HepG2 (cell line): ENCODE results near the gene IFI35. TPM values are rescaled to one million over a fixed set of nuclear protein-coding genes. Genes with fewer than 3 reads are reported as not detected.

Source experiments
- AKAP8 ChIP-seq: sonication (generic); formaldehyde crosslinking; IDR thresholded peaks from 2 replicates; pipeline ENCODE4 v1.5.1; 2020; ENCODE audit warnings: mild to moderate bottlenecking, missing genetic modification reagents
- CC2D1A ChIP-seq: sonication (generic); formaldehyde crosslinking; IDR thresholded peaks from 2 replicates; pipeline ENCODE4 v1.8.1; 2023; ENCODE audit warnings: mild to moderate bottlenecking, missing genetic modification reagents
- CHCHD3 ChIP-seq: sonication (generic); formaldehyde crosslinking; IDR thresholded peaks from 2 replicates; pipeline ENCODE4 v1.8.0; 2022; ENCODE audit warnings: mild to moderate bottlenecking, missing genetic modification reagents, moderate library complexity
- HNRNPL ChIP-seq: fragments of 200-400 bp; formaldehyde crosslinking; IDR thresholded peaks from 2 replicates; pipeline ENCODE4 v1.6.1; 2017; ENCODE audit warnings: mild to moderate bottlenecking, low read depth, low read length
- HOXA9 ChIP-seq: sonication (generic); formaldehyde crosslinking; IDR thresholded peaks from 2 replicates; pipeline ENCODE4 v1.8.1; 2022; ENCODE audit warnings: missing genetic modification reagents, mild to moderate bottlenecking, moderate library complexity, borderline replicate concordance
- KLF16 ChIP-seq, 2 experiments: sonication (generic) in 1 of 2; formaldehyde crosslinking in 1 of 2; IDR thresholded peaks; 2 replicates each; pipeline versions ENCODE4 v1.6.1 to v1.8.0; 2016 to 2023; ENCODE audit warnings: missing genetic modification reagents in 2 of 2, missing compliant biosample characterization in 1 of 2
- MXI1 ChIP-seq: IDR thresholded peaks from 3 replicates; pipeline ENCODE4 v1.6.1; 2012; ENCODE audit warnings: low read depth, low read length, inconsistent platforms, borderline replicate concordance
- SCMH1 ChIP-seq: sonication (generic); formaldehyde crosslinking; IDR thresholded peaks from 2 replicates; pipeline ENCODE4 v1.9.0; 2021; ENCODE audit warnings: missing genetic modification reagents, mild to moderate bottlenecking, borderline replicate concordance
- SKI ChIP-seq: fragments of 450-650 bp; IDR thresholded peaks from one replicate; pipeline ENCODE4 v1.6.1; 2018; ENCODE audit warnings: mild to moderate bottlenecking; ENCODE audit not compliant: partially characterized antibody
- SPEN ChIP-seq: sonication (generic); formaldehyde crosslinking; IDR thresholded peaks from 2 replicates; pipeline ENCODE4 v1.5.1; 2020; ENCODE audit warnings: low read depth, mild to moderate bottlenecking, missing genetic modification reagents
- XBP1 ChIP-seq: sonication (generic); formaldehyde crosslinking; IDR thresholded peaks from 2 replicates; pipeline ENCODE4 v1.5.0; 2020; ENCODE audit warnings: missing genetic modification reagents
- ZBTB20 ChIP-seq: sonication (generic); formaldehyde crosslinking; IDR thresholded peaks from 2 replicates; pipeline ENCODE4 v1.8.1; 2023; ENCODE audit warnings: missing genetic modification reagents, low read depth, mild to moderate bottlenecking, borderline replicate concordance
- ZIK1 ChIP-seq: sonication (generic); formaldehyde crosslinking; IDR thresholded peaks from 2 replicates; pipeline ENCODE4 v1.5.0; 2020; ENCODE audit warnings: mild to moderate bottlenecking, low read depth, missing genetic modification reagents, borderline replicate concordance
- ZNF432 ChIP-seq: sonication (generic); formaldehyde crosslinking; IDR thresholded peaks from 2 replicates; pipeline ENCODE4 v1.5.0; 2020; ENCODE audit warnings: missing genetic modification reagents, mild to moderate bottlenecking, borderline replicate concordance
- ZNF543 ChIP-seq: sonication (generic); formaldehyde crosslinking; IDR thresholded peaks from 2 replicates; pipeline ENCODE4 v1.4.0; 2020; ENCODE audit warnings: mild to moderate bottlenecking, missing genetic modification reagents
- ZNF605 ChIP-seq: sonication (generic); formaldehyde crosslinking; IDR thresholded peaks from 2 replicates; pipeline ENCODE4 v1.8.0; 2022; ENCODE audit warnings: mild to moderate bottlenecking, missing genetic modification reagents
- ZNF660 ChIP-seq: sonication (generic); formaldehyde crosslinking; IDR thresholded peaks from 2 replicates; pipeline ENCODE4 v1.5.1; 2020; ENCODE audit warnings: mild to moderate bottlenecking, low read depth, missing genetic modification reagents, borderline replicate concordance
- ZNF747 ChIP-seq: sonication (generic); formaldehyde crosslinking; IDR thresholded peaks from 2 replicates; pipeline ENCODE4 v1.8.1; 2023; ENCODE audit warnings: missing genetic modification reagents, mild to moderate bottlenecking, borderline replicate concordance
- ZNF75D ChIP-seq: sonication (generic); formaldehyde crosslinking; IDR thresholded peaks from 2 replicates; pipeline ENCODE4 v1.8.1; 2023; ENCODE audit warnings: missing genetic modification reagents, mild to moderate bottlenecking, borderline replicate concordance
- ZNF841 ChIP-seq: sonication (generic); formaldehyde crosslinking; IDR thresholded peaks from 2 replicates; pipeline ENCODE4 v1.8.1; 2023; ENCODE audit warnings: missing genetic modification reagents, borderline replicate concordance
- polyA plus RNA-seq, 8 experiments: library from polyadenylated mRNA; depleted of rRNA in 3 of 8; stranded (reverse) in 7 of 8; unstranded in 1 of 8; fragments of >200 nt; fragmentation: Illumina TruSeq in 4 of 8; extraction: Trizol in 4 of 8; gene quantifications; 2 replicates each; pipeline versions ENCODE4 v1.2.1 to v1.2.3, GENCODE V29; 2011 to 2016; ENCODE audit warnings: low read depth in 4 of 8, missing spikeins in 1 of 8, mixed read lengths in 1 of 8; ENCODE audit not compliant: insufficient read depth in 1 of 8
- total RNA-seq, 5 experiments: library from RNA; depleted of rRNA; stranded (reverse); fragments of >200 nt; fragmentation: Illumina TruSeq; extraction: Trizol; gene quantifications; 2 replicates each; pipeline ENCODE4 v1.2.3, GENCODE V29; 2016; ENCODE audit warnings: low read depth in 1 of 5
- TF ChIP-seq, protein P1 (sequence below): sonication (generic); formaldehyde crosslinking; conservative IDR thresholded peaks from 2 replicates; pipeline ENCODE4 v1.4.0; 2020; ENCODE audit warnings: missing genetic modification reagents
- TF ChIP-seq, protein P2 (sequence below): sonication (generic); formaldehyde crosslinking; IDR thresholded peaks from 2 replicates; pipeline ENCODE4 v1.4.0; 2020; ENCODE audit warnings: mild to moderate bottlenecking, missing genetic modification reagents
- TF ChIP-seq, protein P3 (sequence below): sonication (generic); formaldehyde crosslinking; IDR thresholded peaks from 2 replicates; pipeline ENCODE4 v1.5.1; 2020; ENCODE audit warnings: mild to moderate bottlenecking, missing genetic modification reagents
- TF ChIP-seq, protein P4 (sequence below): fragments of 450-650 bp; IDR thresholded peaks from 2 replicates; pipeline ENCODE4 v1.6.1; 2016

IFI35 gene
- total and polyA plus RNA-seq, 2 of the 13 experiments (the other 11 are each of a cell fraction or from before 2014, with no cell fraction given) = 28.9 to 38.1 TPM

DNA sequence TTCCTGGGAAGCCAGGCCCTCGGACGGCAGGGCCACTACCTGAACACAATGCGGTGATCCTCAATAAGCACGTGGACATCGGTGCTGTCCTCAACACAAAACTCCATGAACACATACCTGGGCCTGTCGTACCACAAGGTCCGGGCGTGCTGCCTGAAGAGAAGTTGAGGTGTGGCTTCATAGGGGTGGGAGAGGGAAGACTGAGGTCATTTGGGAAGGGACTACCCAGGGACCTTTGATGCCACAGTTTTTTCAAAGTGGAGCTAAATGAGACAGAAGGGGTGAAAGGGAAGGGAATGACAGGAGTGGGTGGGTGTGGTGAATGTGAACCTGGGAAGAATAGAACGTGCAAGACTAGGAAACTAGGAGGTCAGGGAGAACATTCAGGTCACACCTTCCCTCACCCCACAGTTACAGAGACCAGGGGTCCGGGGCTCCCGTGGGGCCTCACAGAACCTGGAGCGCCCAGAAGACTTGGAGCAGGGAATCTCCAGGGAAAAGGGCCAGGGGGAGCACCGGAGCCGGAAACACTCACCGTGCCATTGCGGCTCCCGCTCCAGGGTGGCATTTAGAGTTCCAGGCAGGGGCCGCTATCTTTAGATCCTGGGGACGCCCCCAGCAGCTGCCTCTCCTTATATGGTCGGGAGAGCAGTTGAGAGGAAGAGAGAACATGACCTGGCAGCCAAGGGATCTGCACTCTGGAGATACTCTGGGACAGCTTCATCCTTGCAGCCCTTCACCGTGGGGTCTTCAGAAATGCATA is 26.9 kb upstream of the IFI35 start, which contains the start of gene PTGES3L (continued):
- TF ChIP-seq ZNF432 (CRISPR knock-in tag) (no peak), ZNF841 (CRISPR knock-in tag) (no peak), CC2D1A (no peak), ZIK1 (CRISPR knock-in tag) (no peak), ZNF605 (CRISPR knock-in tag) (peak; percentile 64; the same call in 1 of the 2 replicates), ZNF660 (CRISPR knock-in tag) (no peak), KLF16 (CRISPR knock-in tag; IDR thresholded peaks at IDR 0.05) (no peak), XBP1 (no peak), ZNF747 (CRISPR knock-in tag) (no peak), ZBTB20 (CRISPR knock-in tag) (no peak), MXI1 (no peak), HNRNPL (no peak), HOXA9 (no peak), CHCHD3 (no peak), AKAP8 (CRISPR knock-in tag) (no peak), SCMH1 (CRISPR knock-in tag) (no peak), SPEN (peak; percentile 38), SKI (no peak), ZNF543 (CRISPR knock-in tag) (no peak), ZNF75D (CRISPR knock-in tag) (no peak)
- TF ChIP-seq, protein P1, sequence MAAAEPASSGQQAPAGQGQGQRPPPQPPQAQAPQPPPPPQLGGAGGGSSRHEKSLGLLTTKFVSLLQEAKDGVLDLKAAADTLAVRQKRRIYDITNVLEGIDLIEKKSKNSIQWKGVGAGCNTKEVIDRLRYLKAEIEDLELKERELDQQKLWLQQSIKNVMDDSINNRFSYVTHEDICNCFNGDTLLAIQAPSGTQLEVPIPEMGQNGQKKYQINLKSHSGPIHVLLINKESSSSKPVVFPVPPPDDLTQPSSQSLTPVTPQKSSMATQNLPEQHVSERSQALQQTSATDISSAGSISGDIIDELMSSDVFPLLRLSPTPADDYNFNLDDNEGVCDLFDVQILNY (CRISPR knock-in tag) = no peak
- TF ChIP-seq, protein P2, sequence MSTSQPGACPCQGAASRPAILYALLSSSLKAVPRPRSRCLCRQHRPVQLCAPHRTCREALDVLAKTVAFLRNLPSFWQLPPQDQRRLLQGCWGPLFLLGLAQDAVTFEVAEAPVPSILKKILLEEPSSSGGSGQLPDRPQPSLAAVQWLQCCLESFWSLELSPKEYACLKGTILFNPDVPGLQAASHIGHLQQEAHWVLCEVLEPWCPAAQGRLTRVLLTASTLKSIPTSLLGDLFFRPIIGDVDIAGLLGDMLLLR (CRISPR knock-in tag) = no peak; the same call in 1 of the 2 replicates
- TF ChIP-seq, protein P3, sequence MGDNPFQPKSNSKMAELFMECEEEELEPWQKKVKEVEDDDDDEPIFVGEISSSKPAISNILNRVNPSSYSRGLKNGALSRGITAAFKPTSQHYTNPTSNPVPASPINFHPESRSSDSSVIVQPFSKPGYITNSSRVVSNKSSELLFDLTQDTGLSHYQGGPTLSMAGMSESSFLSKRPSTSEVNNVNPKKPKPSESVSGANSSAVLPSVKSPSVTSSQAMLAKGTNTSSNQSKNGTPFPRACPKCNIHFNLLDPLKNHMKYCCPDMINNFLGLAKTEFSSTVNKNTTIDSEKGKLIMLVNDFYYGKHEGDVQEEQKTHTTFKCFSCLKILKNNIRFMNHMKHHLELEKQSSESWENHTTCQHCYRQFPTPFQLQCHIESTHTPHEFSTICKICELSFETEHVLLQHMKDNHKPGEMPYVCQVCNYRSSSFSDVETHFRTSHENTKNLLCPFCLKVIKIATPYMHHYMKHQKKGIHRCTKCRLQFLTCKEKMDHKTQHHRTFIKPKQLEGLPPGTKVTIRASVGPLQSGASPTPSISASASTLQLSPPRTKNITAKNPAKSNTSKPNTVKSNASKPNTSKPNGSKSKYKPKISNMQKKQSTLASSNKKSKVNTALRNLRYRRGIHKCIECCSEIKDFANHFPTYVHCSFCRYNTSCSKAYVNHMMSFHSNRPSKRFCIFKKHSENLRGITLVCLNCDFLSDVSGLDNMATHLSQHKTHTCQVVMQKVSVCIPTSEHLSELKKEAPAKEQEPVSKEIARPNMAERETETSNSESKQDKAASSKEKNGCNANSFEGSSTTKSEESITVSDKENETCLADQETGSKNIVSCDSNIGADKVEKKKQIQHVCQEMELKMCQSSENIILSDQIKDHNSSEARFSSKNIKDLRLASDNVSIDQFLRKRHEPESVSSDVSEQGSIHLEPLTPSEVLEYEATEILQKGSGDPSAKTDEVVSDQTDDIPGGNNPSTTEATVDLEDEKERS (CRISPR knock-in tag) = no peak
- TF ChIP-seq, protein P4, sequence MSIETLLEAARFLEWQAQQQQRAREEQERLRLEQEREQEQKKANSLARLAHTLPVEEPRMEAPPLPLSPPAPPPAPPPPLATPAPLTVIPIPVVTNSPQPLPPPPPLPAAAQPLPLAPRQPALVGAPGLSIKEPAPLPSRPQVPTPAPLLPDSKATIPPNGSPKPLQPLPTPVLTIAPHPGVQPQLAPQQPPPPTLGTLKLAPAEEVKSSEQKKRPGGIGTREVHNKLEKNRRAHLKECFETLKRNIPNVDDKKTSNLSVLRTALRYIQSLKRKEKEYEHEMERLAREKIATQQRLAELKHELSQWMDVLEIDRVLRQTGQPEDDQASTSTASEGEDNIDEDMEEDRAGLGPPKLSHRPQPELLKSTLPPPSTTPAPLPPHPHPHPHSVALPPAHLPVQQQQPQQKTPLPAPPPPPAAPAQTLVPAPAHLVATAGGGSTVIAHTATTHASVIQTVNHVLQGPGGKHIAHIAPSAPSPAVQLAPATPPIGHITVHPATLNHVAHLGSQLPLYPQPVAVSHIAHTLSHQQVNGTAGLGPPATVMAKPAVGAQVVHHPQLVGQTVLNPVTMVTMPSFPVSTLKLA = no peak; the same call in 1 of the 2 replicates
